ENCODE data around the gene CCDC71.

Gene CCDC71

DNA sequence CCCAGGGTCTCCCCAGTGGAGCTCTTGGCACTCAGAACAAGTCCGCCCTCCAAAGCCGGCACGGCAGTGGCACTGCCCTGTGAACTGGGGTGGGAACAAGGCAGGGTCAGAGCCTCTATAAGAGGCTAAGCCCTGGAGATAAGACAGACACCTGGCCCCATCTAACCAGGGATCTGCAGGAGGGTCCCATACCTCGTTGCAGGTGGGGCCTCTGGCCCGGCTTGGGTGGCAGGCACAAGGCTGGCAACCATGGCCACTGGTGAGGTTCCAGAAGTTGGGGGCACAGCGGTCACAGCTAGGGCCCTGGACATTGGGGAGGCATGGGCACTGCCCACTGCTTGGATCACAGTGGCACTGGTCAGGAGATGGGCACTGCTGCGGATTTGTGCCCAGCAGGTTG is 41.9 kb downstream of the CCDC71 start:
- Histone ChIP-seq H3K27me3 (ENCODE audit: insufficient read depth, low read depth, severe bottlenecking) (no peaks in the 10 kb centered on the region), H3K4me3 (ENCODE audit: low read depth, low read length) (no peak overlapping the region), H3K27ac (no peak overlapping the region), H3K9me3 (ENCODE audit: severe bottlenecking) (no peaks in the 10 kb centered on the region), H3K36me3 (peaks cover 17% of the 10 kb centered on the region)
- TF ChIP-seq CTCF (IDR thresholded peaks at IDR 0.05; ENCODE audit: low read depth, low read length), result no peak
- no peak for DNase-seq

- Histone ChIP-seq H3K4me3 (ENCODE audit: low read depth, low read length) (no peak overlapping the region), H3K36me3 (peaks cover 22% of the 10 kb centered on the region), H3K27ac (no peak overlapping the region), H3K9me3 (ENCODE audit: severe bottlenecking) (no peaks in the 10 kb centered on the region), H3K27me3 (ENCODE audit: insufficient read depth, low read depth, severe bottlenecking) (no peaks in the 10 kb centered on the region)
- DNase-seq, result no peak
- TF ChIP-seq CTCF (IDR thresholded peaks at IDR 0.05; ENCODE audit: low read depth, low read length), result no peak
These were observed 42.4 kb downstream of the CCDC71 start for GRCh38 chr3:49123687-49124086.

DNA sequence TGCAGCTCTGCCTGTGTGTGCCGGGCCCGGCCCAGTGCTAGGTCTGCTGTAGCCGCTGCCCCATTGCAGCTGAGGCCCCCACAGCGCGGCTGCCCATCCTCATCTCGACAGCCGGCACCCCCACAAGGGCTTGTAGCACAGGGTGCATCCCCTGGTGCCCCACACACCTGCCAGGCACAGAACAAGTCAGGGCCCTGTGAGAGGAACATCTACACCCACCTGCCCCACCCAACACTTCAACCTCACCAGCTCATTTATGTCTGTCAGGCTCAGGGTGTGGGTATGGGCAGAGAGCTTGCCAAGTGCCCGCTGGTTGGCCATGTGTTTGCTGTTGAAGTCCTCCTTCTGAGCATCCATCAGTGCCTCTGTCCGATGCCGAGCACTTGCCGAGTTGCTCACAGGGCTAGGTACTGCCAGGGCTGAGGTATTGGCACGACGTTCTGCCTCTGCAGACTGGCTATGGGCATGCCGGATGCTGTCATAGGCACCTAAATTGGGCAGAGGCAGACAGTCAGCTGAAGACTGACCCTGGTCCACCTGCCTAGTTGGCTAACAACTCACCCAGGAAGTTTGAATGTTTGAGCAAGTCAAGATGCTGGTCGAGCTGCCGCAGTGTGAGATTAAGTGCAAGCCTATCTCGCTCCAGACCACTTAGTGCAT is 43.1 kb downstream of the CCDC71 start:
- Histone ChIP-seq H3K36me3 (peaks cover 28% of the 10 kb centered on the region), H3K27ac (no peak overlapping the region), H3K27me3 (ENCODE audit: insufficient read depth, low read depth, severe bottlenecking) (no peaks in the 10 kb centered on the region), H3K9me3 (ENCODE audit: severe bottlenecking) (no peaks in the 10 kb centered on the region), H3K4me3 (ENCODE audit: low read depth, low read length) (no peak overlapping the region)
- no peak for DNase-seq
- no peak for TF ChIP-seq CTCF (IDR thresholded peaks at IDR 0.05; ENCODE audit: low read depth, low read length)

DNA sequence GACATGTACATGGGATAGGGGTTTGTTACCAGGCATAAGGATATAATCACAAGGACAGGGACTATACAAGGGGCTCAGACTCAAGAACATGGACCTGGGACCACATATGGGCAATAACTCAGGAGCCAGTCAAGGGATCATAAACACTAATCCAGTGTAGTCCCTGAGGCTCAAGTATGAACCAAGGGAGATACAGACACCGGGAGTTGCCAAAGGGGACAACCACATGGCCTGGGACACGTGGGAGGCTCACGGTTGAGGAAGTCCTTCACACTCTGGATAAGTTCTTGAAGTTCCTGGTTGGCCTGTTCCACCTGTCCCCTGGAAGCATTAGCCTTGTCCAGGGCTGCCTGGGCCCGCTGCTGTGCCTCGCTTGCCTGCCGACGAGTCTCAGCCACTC is 43.7 kb downstream of the CCDC71 start:
- no peak for DNase-seq
- no peaks in the 10 kb centered on the region for H3K27me3 ChIP-seq (ENCODE audit: insufficient read depth, low read depth, severe bottlenecking)
- H3K27ac ChIP-seq, result no peak overlapping the region
- H3K36me3 ChIP-seq, result peaks cover 34% of the 10 kb centered on the region
- no peak overlapping the region for H3K4me3 ChIP-seq (ENCODE audit: low read depth, low read length)
- H3K9me3 ChIP-seq (ENCODE audit: severe bottlenecking), result no peaks in the 10 kb centered on the region
- no peak for TF ChIP-seq CTCF (IDR thresholded peaks at IDR 0.05; ENCODE audit: low read depth, low read length)

GRCh38 chr3:49122022-49122421 is 44.1 kb downstream of the CCDC71 start:
- DNase-seq, result no peak
- Histone ChIP-seq H3K27me3 (ENCODE audit: insufficient read depth, low read depth, severe bottlenecking) (no peaks in the 10 kb centered on the region), H3K27ac (no peak overlapping the region), H3K4me3 (ENCODE audit: low read depth, low read length) (no peak overlapping the region), H3K36me3 (peaks cover 38% of the 10 kb centered on the region), H3K9me3 (ENCODE audit: severe bottlenecking) (no peaks in the 10 kb centered on the region)
- no peak for TF ChIP-seq CTCF (IDR thresholded peaks at IDR 0.05; ENCODE audit: low read depth, low read length)

DNA sequence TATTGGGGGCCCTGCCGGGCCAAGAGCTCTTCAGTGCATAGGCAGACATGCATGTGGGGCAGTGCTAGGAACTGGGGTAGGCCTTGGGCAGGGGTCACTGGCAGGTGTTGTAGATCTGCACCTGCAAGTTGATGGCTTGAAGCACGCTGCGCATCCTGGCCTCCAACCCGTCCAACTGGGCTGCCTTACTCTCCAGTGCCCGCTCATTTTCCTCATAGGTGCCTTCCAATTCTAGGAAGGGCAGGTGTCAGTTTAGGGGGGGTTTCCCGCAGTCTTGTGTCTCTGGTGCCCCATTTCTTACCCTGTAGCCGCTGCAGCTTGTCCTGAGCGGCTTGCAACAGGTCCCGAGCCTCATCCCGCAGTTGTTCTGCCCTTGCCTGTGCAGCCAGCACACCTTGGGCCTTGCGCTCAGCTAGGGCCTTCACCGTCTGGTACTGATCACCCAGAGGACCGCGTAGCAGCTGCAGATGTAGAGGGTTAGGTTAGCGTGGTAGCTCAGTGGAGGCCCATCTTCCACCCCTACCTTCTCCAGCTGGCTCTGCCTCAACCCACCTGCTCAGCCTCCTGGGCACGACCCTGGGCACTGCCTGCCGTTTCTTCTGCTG is 44.9 kb downstream of the CCDC71 start:
- Histone ChIP-seq H3K4me3 (ENCODE audit: low read depth, low read length) (peak overlapping the region; percentile 67), H3K27me3 (ENCODE audit: insufficient read depth, low read depth, severe bottlenecking) (no peaks in the 10 kb centered on the region), H3K27ac (peak overlapping the region; percentile 72), H3K36me3 (peaks cover 46% of the 10 kb centered on the region), H3K9me3 (ENCODE audit: severe bottlenecking) (no peaks in the 10 kb centered on the region)
- DNase-seq, result no peak
- TF ChIP-seq CTCF (IDR thresholded peaks at IDR 0.05; ENCODE audit: low read depth, low read length), result no peak

All from WERI-Rb-1 (cell line).